ENCODE measurements around the gene TCP11L2.

The TCP11L2 gene

DNA sequence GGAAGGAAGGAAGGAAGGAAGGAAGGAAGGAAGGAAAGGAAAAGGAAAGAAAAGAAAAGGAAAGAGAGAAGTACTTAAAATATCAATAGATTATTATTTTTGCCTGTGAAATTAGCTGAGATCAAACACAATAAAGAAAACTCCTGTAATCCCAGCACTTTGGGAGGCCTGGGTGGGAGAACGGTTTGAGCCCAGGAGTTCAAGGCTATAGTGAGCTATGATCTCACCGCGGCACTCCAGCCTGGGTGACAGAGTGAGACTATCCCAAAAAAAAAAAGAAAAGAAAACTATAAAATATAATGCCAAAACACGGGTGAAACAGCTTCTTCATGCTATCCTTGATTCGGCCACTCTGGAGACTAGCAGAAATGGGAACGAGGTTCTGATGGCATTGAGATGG, 28.5 kb upstream of the TCP11L2 start:
- H3K27ac ChIP-seq (ENCODE audit: low read length) = no peak overlapping the region
- H3K27me3 ChIP-seq (ENCODE audit: low read depth, low read length) = peaks cover 85% of the 10 kb centered on the region
- H2AFZ ChIP-seq (ENCODE audit: low read depth, low read length) = no peak overlapping the region
- no peak overlapping the region for H3K9ac ChIP-seq (ENCODE audit: low read length)
- H3K36me3 ChIP-seq (replicated peaks; ENCODE audit: low read depth, low read length) = no peaks in the 10 kb centered on the region
- H3K9me3 ChIP-seq (ENCODE audit: insufficient read depth, low read length) = no peaks in the 10 kb centered on the region
- 0 out of 2 replicates have a peak, but pooled peaks cover 4% of the 10 kb centered on the region for H4K20me1 ChIP-seq (ENCODE audit: insufficient read depth, low read length)
- peaks cover 21% of the 10 kb centered on the region for H3K4me1 ChIP-seq (ENCODE audit: low read length)
- H3K4me3 ChIP-seq (ENCODE audit: low read length) = no peak overlapping the region
- TF ChIP-seq, protein P1, sequence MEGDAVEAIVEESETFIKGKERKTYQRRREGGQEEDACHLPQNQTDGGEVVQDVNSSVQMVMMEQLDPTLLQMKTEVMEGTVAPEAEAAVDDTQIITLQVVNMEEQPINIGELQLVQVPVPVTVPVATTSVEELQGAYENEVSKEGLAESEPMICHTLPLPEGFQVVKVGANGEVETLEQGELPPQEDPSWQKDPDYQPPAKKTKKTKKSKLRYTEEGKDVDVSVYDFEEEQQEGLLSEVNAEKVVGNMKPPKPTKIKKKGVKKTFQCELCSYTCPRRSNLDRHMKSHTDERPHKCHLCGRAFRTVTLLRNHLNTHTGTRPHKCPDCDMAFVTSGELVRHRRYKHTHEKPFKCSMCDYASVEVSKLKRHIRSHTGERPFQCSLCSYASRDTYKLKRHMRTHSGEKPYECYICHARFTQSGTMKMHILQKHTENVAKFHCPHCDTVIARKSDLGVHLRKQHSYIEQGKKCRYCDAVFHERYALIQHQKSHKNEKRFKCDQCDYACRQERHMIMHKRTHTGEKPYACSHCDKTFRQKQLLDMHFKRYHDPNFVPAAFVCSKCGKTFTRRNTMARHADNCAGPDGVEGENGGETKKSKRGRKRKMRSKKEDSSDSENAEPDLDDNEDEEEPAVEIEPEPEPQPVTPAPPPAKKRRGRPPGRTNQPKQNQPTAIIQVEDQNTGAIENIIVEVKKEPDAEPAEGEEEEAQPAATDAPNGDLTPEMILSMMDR (IDR thresholded peaks at IDR 0.05; ENCODE audit: low read depth, low read length) = no peak
- no peak for TF ChIP-seq EZH2phosphoT487 (IDR thresholded peaks at IDR 0.05; ENCODE audit: low read depth)
- H3K79me2 ChIP-seq (ENCODE audit: low read length) = no peaks in the 10 kb centered on the region
- H3K4me2 ChIP-seq (ENCODE audit: low read length) = no peak overlapping the region

DNA sequence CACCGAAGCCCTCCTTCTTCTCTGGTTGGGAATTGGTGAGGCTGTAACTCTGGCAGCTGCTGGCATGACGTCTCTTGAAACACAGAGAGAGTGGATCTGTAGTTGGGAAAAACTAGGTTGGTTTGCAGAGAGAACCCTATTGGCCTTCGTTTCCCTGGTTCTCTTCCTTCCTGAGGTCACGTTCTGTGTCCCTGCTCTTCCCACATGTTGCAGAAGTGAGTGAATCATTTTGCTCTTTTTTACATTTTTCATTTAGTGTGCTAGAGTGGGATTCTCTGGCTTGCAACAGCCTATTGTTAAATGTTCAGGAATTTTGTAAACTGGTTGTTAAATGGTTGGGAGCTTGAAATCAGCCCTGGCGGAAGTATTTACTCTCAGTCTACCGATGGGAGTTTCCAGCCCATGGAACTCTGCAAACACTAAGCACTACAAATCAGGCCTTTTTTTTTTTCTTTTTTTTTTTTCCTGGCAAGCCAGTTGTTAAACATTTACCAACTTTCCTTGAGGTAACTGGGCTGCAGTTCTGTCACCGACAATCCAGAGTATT, 27.9 kb upstream of the TCP11L2 start:
- H3K27ac ChIP-seq (ENCODE audit: low read length) = no peak overlapping the region
- H3K9me3 ChIP-seq (ENCODE audit: insufficient read depth, low read length) = no peaks in the 10 kb centered on the region
- no peak overlapping the region for H2AFZ ChIP-seq (ENCODE audit: low read depth, low read length)
- H3K4me3 ChIP-seq (ENCODE audit: low read length) = no peak overlapping the region
- no peaks in the 10 kb centered on the region for H3K79me2 ChIP-seq (ENCODE audit: low read length)
- TF ChIP-seq, protein P1 (IDR thresholded peaks at IDR 0.05; ENCODE audit: low read depth, low read length) = no peak
- TF ChIP-seq EZH2phosphoT487 (IDR thresholded peaks at IDR 0.05; ENCODE audit: low read depth) = no peak
- no peak overlapping the region for H3K9ac ChIP-seq (ENCODE audit: low read length)
- H3K4me2 ChIP-seq (ENCODE audit: low read length) = no peak overlapping the region
- H4K20me1 ChIP-seq (ENCODE audit: insufficient read depth, low read length) = 0 out of 2 replicates have a peak, but pooled peaks cover 4% of the 10 kb centered on the region
- peaks cover 87% of the 10 kb centered on the region for H3K27me3 ChIP-seq (ENCODE audit: low read depth, low read length)
- peaks cover 21% of the 10 kb centered on the region for H3K4me1 ChIP-seq (ENCODE audit: low read length)
- no peaks in the 10 kb centered on the region for H3K36me3 ChIP-seq (replicated peaks; ENCODE audit: low read depth, low read length)

DNA sequence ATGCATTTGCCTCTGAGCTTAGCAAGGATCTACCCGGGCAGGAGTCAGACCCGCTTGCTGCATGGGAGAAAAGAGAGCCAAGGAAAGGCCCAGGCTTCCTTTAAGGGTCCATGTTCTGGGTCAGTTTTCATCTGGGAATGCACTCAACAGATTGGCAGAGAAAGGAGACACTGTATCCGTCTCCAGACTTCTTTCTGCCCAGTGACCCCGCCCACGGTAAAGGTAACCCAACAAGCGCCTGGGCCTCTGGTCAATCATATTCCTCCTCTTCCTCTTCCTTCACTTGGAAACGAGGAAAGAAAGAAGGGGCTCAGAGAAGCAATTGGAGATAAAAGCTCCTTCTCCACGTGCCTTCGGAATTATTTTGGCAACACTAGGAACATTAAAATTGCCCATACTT, 27.1 kb upstream of the TCP11L2 start:
- H2AFZ ChIP-seq (ENCODE audit: low read depth, low read length) = no peak overlapping the region
- no peak overlapping the region for H3K27ac ChIP-seq (ENCODE audit: low read length)
- H3K9ac ChIP-seq (ENCODE audit: low read length) = no peak overlapping the region
- H3K4me2 ChIP-seq (ENCODE audit: low read length) = no peak overlapping the region; the same call in 1 of the 2 replicates
- no peaks in the 10 kb centered on the region for H3K36me3 ChIP-seq (replicated peaks; ENCODE audit: low read depth, low read length)
- peaks cover 89% of the 10 kb centered on the region for H3K27me3 ChIP-seq (ENCODE audit: low read depth, low read length)
- H4K20me1 ChIP-seq (ENCODE audit: insufficient read depth, low read length) = 0 out of 2 replicates have a peak, but pooled peaks cover 4% of the 10 kb centered on the region
- no peaks in the 10 kb centered on the region for H3K9me3 ChIP-seq (ENCODE audit: insufficient read depth, low read length)
- H3K79me2 ChIP-seq (ENCODE audit: low read length) = no peaks in the 10 kb centered on the region
- H3K4me1 ChIP-seq (ENCODE audit: low read length) = peaks cover 21% of the 10 kb centered on the region
- no peak for TF ChIP-seq EZH2phosphoT487 (IDR thresholded peaks at IDR 0.05; ENCODE audit: low read depth)
- TF ChIP-seq, protein P1 (IDR thresholded peaks at IDR 0.05; ENCODE audit: low read depth, low read length) = no peak
- H3K4me3 ChIP-seq (ENCODE audit: low read length) = no peak overlapping the region

DNA sequence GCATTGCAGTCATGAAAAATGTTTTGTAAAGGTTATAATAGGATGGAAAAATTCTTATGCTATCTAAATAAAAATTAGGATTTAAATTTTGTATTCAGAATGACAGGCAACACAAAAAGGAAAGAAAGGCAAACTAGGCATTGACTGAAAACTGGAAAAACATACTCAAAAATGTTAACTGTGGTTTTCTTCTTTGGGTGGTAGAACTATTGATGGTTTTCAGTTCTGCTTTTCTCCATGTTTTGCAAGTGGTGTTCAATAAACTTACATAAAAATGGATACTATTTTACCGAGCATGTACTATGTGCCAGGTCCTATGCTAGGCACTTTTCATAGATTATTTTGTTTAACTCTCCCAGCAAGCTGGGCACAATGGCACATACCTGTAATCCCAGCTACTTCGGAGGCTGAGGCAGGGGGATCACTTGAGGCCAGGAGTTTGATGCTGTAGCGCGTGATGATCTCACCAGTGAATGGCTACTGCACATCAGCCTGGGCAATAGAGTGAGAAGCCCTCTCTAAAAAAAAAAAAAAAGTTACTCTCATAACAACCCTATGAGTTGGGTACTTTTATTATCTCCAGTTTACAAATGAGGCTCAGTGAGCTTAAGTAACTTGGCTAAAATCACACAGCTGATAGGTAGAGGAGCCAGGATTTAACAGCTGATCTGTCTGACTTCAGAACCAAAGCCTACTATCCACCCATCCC, 26.3 kb upstream of the TCP11L2 start:
- H3K4me1 ChIP-seq (ENCODE audit: low read length) = peaks cover 21% of the 10 kb centered on the region
- no peak overlapping the region for H3K27ac ChIP-seq (ENCODE audit: low read length)
- 0 out of 2 replicates have a peak, but pooled peaks cover 4% of the 10 kb centered on the region for H4K20me1 ChIP-seq (ENCODE audit: insufficient read depth, low read length)

More for the DNA sequence above, 26.3 kb upstream of the TCP11L2 start:
- TF ChIP-seq, protein P1 (IDR thresholded peaks at IDR 0.05; ENCODE audit: low read depth, low read length) = no peak
- TF ChIP-seq EZH2phosphoT487 (IDR thresholded peaks at IDR 0.05; ENCODE audit: low read depth) = no peak
- Histone ChIP-seq H3K4me3 (ENCODE audit: low read length) (no peak overlapping the region), H2AFZ (ENCODE audit: low read depth, low read length) (no peak overlapping the region), H3K4me2 (ENCODE audit: low read length) (no peak overlapping the region; the same call in 1 of the 2 replicates), H3K9me3 (ENCODE audit: insufficient read depth, low read length) (no peaks in the 10 kb centered on the region), H3K36me3 (replicated peaks; ENCODE audit: low read depth, low read length) (no peaks in the 10 kb centered on the region), H3K27me3 (ENCODE audit: low read depth, low read length) (peaks cover 90% of the 10 kb centered on the region), H3K9ac (ENCODE audit: low read length) (no peak overlapping the region), H3K79me2 (ENCODE audit: low read length) (no peaks in the 10 kb centered on the region)
